ENCODE results near the gene FBXO8. TPM values are rescaled to one million over a fixed set of nuclear protein-coding genes. Genes with fewer than 3 reads are reported as not detected.

FBXO8 gene
- total RNA-seq, 1 experiment from 2014 or later, result 7.5 TPM

GRCh38 chr4:174256277-174256713 lies 27.2 kb downstream of the FBXO8 start:
- Mint-ChIP-seq H3K36me3 (no peaks in the 10 kb centered on the region), H3K27me3 (ENCODE audit: low read depth) (no peaks in the 10 kb centered on the region), H3K4me1 (no peaks in the 10 kb centered on the region), H3K9me3 (no peaks in the 10 kb centered on the region), H3K4me3 (no peak overlapping the region), H3K27ac (no peak overlapping the region)
- ATAC-seq (no peak), DNase-seq (ENCODE audit: low spot score) (no peak)
- CTCF ChIA-PET, result no interaction called here
- TF ChIP-seq CDX4 (CRISPR knock-in tag; IDR thresholded peaks at IDR 0.05; ENCODE audit: borderline replicate concordance) (no peak), PRDM15 (CRISPR knock-in tag; IDR thresholded peaks at IDR 0.05) (no peak), E2F4 (CRISPR knock-in tag; IDR thresholded peaks at IDR 0.05; ENCODE audit: borderline replicate concordance, low read depth) (no peak), CREB1 (CRISPR knock-in tag; IDR thresholded peaks at IDR 0.05) (no peak), ARID4B (CRISPR knock-in tag; IDR thresholded peaks at IDR 0.05; ENCODE audit: borderline replicate concordance) (no peak), TCF7 (CRISPR knock-in tag; IDR thresholded peaks at IDR 0.05; ENCODE audit: low read depth) (no peak), RELA (CRISPR knock-in tag; IDR thresholded peaks at IDR 0.05; ENCODE audit: borderline replicate concordance) (no peak), MXD4 (CRISPR knock-in tag; IDR thresholded peaks at IDR 0.05; ENCODE audit: borderline replicate concordance) (no peak), PREB (CRISPR knock-in tag; IDR thresholded peaks at IDR 0.05; ENCODE audit: borderline replicate concordance) (no peak), ATF6 (CRISPR knock-in tag; IDR thresholded peaks at IDR 0.05) (no peak), E2F1 (CRISPR knock-in tag; IDR thresholded peaks at IDR 0.05) (no peak), ZNF423 (CRISPR knock-in tag; IDR thresholded peaks at IDR 0.05) (no peak), FOXJ3 (CRISPR knock-in tag; IDR thresholded peaks at IDR 0.05; ENCODE audit: borderline replicate concordance) (no peak), GTF2I (CRISPR knock-in tag; conservative IDR thresholded peaks at IDR 0.05) (no peak)
- POLR2A ChIA-PET, result no interaction called here

Measured in WTC11 (cell line).